Right lobe of liver (tissue), 6 donors: ENCODE measurements around the gene TRIP4. TPM values are rescaled to one million over a fixed set of nuclear protein-coding genes. Genes with fewer than 3 reads are reported as not detected.

Experiments
- ATAC-seq, 4 donors: fragments of 200-7000 bp; cut with Tn5 transposase; one replicate each; pipeline ENCODE4 v1.9.1; 2020; ENCODE audit warnings: mild to moderate bottlenecking in 4 of 4, moderate library complexity in 4 of 4
- DNase-seq, 3 donors: peaks; one replicate each; pipeline ENCODE4 v3.0.0-alpha.2; 2020
- H3K27ac ChIP-seq, 3 donors: fragments of 200-600 bp; one replicate each; pipeline ENCODE4 v1.8.0; 2022
- H3K27me3 ChIP-seq, 2 donors: fragments of 200-600 bp; one replicate each; pipeline ENCODE4 v1.8.0; 2022
- H3K36me3 ChIP-seq, 4 donors: fragments of 200-600 bp; sonication (generic) in 1 of 4; one replicate each; pipeline versions ENCODE4 v1.5.1 to v1.8.0; 2017 to 2022; ENCODE audit warnings: control low read depth in 1 of 4
- H3K4me1 ChIP-seq, 4 donors: fragments of 200-600 bp; sonication (generic) in 1 of 4; one replicate each; pipeline versions ENCODE4 v1.5.1 to v1.8.0; 2017 to 2022; ENCODE audit warnings: control low read depth in 1 of 4
- H3K4me3 ChIP-seq, 3 donors: fragments of 200-600 bp; one replicate each; pipeline ENCODE4 v1.8.0; 2022
- H3K9me3 ChIP-seq, 4 donors: fragments of 200-600 bp; sonication (generic) in 1 of 4; one replicate each; pipeline versions ENCODE4 v1.5.1 to v1.8.0; 2017 to 2022; ENCODE audit warnings: control low read depth in 1 of 4
- POLR2A ChIP-seq: fragments of 450-650 bp; IDR thresholded peaks from one replicate; pipeline ENCODE4 v1.6.1; 2017; ENCODE audit warnings: antibody characterized with exemption, mild to moderate bottlenecking
- WGBS: methylation state at CpG from one replicate; pipeline ENCODE4 v1.1.6; 2018; ENCODE audit warnings: low coverage, low lambda C conversion rate; ENCODE audit not compliant: insufficient coverage; ENCODE audit errors: missing lambda C conversion rate; 5-methylcytosine and 5-hydroxymethylcytosine counted together
- intact Hi-C, 2 donors: fragments of 100-400 bp; cut with DNase I; formaldehyde crosslinking; loops; one replicate each; pipeline versions ENCODE4 v1.11.2 to v1.14.1; 2022
- small RNA-seq, 2 experiments: library from RNA; depleted of rRNA; stranded (forward); fragments of <200 nt; gene quantifications; one replicate each; pipeline ENCODE3, GENCODE V24; 2016
- total RNA-seq, 6 experiments: library from RNA; depleted of rRNA in 2 of 6; stranded (reverse); fragments of >200 nt in 2 of 6; fragmentation: NEBNext Ultra II Directional in 3 of 6; extraction: Animal tissue kit (Norgen Biotek cat#: 25700) in 3 of 6; gene quantifications; one replicate each; pipeline versions ENCODE4 v1.1.0 to v1.2.4, GENCODE V29; 2016 to 2023
- TF ChIP-seq, protein P1 (sequence below), 4 donors: fragments of 200-600 bp in 3 of 4; fragments of 450-650 bp in 1 of 4; IDR thresholded peaks; one replicate each; pipeline versions ENCODE4 v1.5.1 to v1.8.0; 2016 to 2022; ENCODE audit warnings: antibody characterized with exemption in 4 of 4, mild to moderate bottlenecking in 2 of 4
- donor health status: DM: no; HTN: yes; CAD: no.
- donor health status: DM: no; HTN: no; CAD: no.
- donor health status: DM: no; HTN: no; CAD: no.
- donor health status: DM: no; HTN: yes; CAD: no.
- donor health status: DM: no; HTN: yes; CAD: no.

Gene TRIP4
- total RNA-seq, 6 experiments from 2014 or later = 4.2 to 12.5 (median 9.5) TPM

DNA sequence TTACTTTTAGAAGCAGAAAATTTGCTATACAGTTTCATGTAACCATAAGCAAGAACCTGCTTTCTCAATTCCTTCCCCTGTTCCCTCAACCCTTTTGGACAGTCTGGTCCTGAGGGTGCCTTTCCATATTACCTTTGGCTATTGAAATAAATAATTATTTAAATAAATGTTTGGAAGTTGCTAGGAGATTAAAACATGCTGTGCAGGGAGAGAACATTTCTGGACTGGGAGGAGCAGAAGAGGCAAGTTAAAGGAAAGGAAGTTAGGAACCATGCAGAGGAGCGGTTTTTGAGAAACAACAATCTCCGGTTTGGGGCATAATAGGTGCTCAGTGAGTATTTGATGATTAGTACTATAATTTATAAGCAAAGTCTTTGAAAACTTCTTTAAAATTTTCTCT lies 114.5 kb downstream of the TRIP4 start:
- ATAC-seq (no peak), DNase-seq (no peak)
- no peak overlapping the region for H3K4me3 ChIP-seq
- H3K36me3 ChIP-seq = peaks cover 0 to 11% (median 4%) of the 10 kb centered on the region in 4 donors
- 84% methylated on average over 2 of the region's 2 CpGs for WGBS
- intact Hi-C loops = no loop called here
- no peaks in the 10 kb centered on the region for H3K9me3 ChIP-seq
- H3K27ac ChIP-seq = no peak overlapping the region
- H3K4me1 ChIP-seq = peaks cover 0 to 22% (median 0%) of the 10 kb centered on the region in 4 donors
- TF ChIP-seq, protein P1, sequence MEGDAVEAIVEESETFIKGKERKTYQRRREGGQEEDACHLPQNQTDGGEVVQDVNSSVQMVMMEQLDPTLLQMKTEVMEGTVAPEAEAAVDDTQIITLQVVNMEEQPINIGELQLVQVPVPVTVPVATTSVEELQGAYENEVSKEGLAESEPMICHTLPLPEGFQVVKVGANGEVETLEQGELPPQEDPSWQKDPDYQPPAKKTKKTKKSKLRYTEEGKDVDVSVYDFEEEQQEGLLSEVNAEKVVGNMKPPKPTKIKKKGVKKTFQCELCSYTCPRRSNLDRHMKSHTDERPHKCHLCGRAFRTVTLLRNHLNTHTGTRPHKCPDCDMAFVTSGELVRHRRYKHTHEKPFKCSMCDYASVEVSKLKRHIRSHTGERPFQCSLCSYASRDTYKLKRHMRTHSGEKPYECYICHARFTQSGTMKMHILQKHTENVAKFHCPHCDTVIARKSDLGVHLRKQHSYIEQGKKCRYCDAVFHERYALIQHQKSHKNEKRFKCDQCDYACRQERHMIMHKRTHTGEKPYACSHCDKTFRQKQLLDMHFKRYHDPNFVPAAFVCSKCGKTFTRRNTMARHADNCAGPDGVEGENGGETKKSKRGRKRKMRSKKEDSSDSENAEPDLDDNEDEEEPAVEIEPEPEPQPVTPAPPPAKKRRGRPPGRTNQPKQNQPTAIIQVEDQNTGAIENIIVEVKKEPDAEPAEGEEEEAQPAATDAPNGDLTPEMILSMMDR (IDR thresholded peaks at IDR 0.05) = no peak
- no peak for TF ChIP-seq POLR2A
- no peaks in the 10 kb centered on the region for H3K27me3 ChIP-seq

GRCh38 chr15:64502551-64502950 lies 114.9 kb downstream of the TRIP4 start:
- no peak overlapping the region for H3K4me3 ChIP-seq
- no peaks in the 10 kb centered on the region for H3K9me3 ChIP-seq
- H3K27me3 ChIP-seq = no peaks in the 10 kb centered on the region
- ATAC-seq (peak in 2 of 4 donors; percentile 12 to 14), DNase-seq (no peak)
- H3K4me1 ChIP-seq = peaks cover 0 to 25% (median 0%) of the 10 kb centered on the region in 4 donors
- H3K27ac ChIP-seq = peak overlapping the region in 1 of 3 donors; percentile 11
- intact Hi-C loops = no loop called here
- H3K36me3 ChIP-seq = peaks cover 0 to 11% (median 4%) of the 10 kb centered on the region in 4 donors
- WGBS = 25% methylated on average over 1 of the region's 3 CpGs
- TF ChIP-seq, protein P1 (IDR thresholded peaks at IDR 0.05) = no peak
- TF ChIP-seq POLR2A = no peak

DNA sequence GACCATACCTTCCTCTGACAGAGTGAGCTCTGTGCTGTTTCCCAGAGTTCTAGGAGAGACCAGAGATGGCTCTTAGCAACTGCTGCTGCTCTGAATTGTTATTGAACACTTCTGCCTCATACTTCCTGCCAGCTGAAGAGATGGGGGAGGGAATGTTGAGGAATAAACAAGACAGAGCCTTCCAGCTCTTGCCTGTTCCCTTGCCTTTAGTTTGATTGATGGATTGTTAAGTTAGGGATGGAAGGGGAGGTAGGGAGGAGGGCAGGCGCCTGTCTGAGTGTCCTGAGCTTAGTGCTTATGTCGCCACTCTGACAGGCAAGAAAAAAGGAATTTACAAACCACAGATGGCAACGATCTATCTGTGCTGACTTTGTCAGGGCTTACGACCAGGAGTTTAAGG lies 115.6 kb downstream of the TRIP4 start:
- no peaks in the 10 kb centered on the region for H3K9me3 ChIP-seq
- 65% methylated on average over 4 of the region's 4 CpGs for whole genome bisulfite sequencing
- H3K27me3 ChIP-seq = no peaks in the 10 kb centered on the region
- ATAC-seq = peak in 3 of 4 donors; percentile 15 to 36 (median 27)
- peaks cover 0 to 31% (median 0%) of the 10 kb centered on the region in 4 donors for H3K4me1 ChIP-seq
- no peak overlapping the region for H3K4me3 ChIP-seq
- TF ChIP-seq, protein P1 (IDR thresholded peaks at IDR 0.05) = no peak
- no peak for TF ChIP-seq POLR2A
- H3K27ac ChIP-seq = peak overlapping the region in 1 of 3 donors; percentile 11
- peaks cover 0 to 11% (median 4%) of the 10 kb centered on the region in 4 donors for H3K36me3 ChIP-seq
- DNase-seq = no peak
- intact Hi-C loops = no loop called here

DNA sequence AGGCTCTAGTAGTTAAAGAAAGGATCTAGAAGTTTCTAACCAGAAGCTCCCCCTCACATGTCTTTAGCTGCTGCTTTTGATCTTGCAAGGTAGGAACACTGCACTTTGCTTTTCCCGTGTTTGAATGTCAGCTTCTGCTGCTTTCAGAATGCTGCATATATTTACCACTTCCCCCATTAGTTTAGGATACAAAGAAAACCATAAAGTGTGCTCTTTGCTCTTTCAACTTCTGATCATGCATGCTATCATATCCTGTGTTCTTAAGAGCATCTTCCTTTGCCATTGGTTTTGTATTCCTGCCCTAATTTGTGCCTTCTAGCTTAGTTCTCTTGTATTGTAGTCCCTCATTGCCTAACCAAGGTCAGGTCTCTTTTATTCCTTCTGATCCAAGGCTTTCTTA lies 116.0 kb downstream of the TRIP4 start:
- 20% methylated on average over 1 of the region's 1 CpG for WGBS
- no peak for DNase-seq
- Histone ChIP-seq H3K27me3 (no peaks in the 10 kb centered on the region), H3K36me3 (peaks cover 0 to 11% (median 4%) of the 10 kb centered on the region in 4 donors), H3K9me3 (no peaks in the 10 kb centered on the region), H3K4me1 (peaks cover 0 to 31% (median 0%) of the 10 kb centered on the region in 4 donors), H3K27ac (no peak overlapping the region), H3K4me3 (no peak overlapping the region)
- no peak for ATAC-seq
- TF ChIP-seq POLR2A = no peak
- TF ChIP-seq, protein P1 (IDR thresholded peaks at IDR 0.05) = no peak
- intact Hi-C loops = no loop called here

Small RNAs within 50 kb of the gene (small RNA-seq; reads per million reads assigned to genes)
- gene RF00019 = 0 reads per million in 2 experiments
- 0 reads per million in 2 experiments for gene RF00554

Other genes with a start within 250 kb of the TRIP4 start
- 1 to 10 TPM in 5 of 6 experiments, under 1 TPM in 1; 0.43 to 4.2 (median 1.6) TPM for gene SNX22, start 236.1 kb upstream of the TRIP4 start, total RNA-seq
- gene PPIB, start 224.8 kb upstream of the TRIP4 start, total RNA-seq = 100 to 1,000 TPM; 276 to 535 (median 474) TPM
- gene CSNK1G1, start 31.7 kb upstream of the TRIP4 start, total RNA-seq = 1 to 10 TPM; 3.9 to 7.1 (median 5.5) TPM
- gene PCLAF, start 6.4 kb upstream of the TRIP4 start, total RNA-seq = 1 to 10 TPM in 5 of 6 experiments, under 1 TPM in 1; 0.60 to 5.6 (median 2.1) TPM
- gene ZNF609, start 72.7 kb downstream of the TRIP4 start, total RNA-seq = 10 to 100 TPM; 10.7 to 16.1 (median 13.5) TPM